ENCODE data around the gene PTPRE. TPM values are rescaled to one million over a fixed set of nuclear protein-coding genes. Genes with fewer than 3 reads are reported as not detected.

The PTPRE gene
- total RNA-seq, 2 experiments from 2014 or later: 19.9 to 22.3 TPM

- DNase-seq (no peak), ATAC-seq (no peak)
- H3K4me1 Mint-ChIP-seq (ENCODE audit: low read depth): no peaks in the 10 kb centered on the region
- intact Hi-C loops (cut with micrococcal nuclease): loop anchor here (2.0 to 10.0 kb wide), 3 partner anchors 105 to 259 kb away; no protein-coding TSS in a partner anchor
- no peak overlapping the region for H3K27ac Mint-ChIP-seq
- POLR2A ChIA-PET: interaction anchor here (0.8 kb wide), 1 partner anchor 11 kb away, joined by 3 read pairs; no protein-coding TSS in a partner anchor
- CTCF ChIA-PET: interaction anchor here (0.7 to 8.9 kb wide), 12 partner anchors 12 to 170 kb away, joined by 3 to 188 read pairs (median 6); no protein-coding TSS in a partner anchor
- H3K4me3 Mint-ChIP-seq: no peak overlapping the region
- no peak for TF ChIP-seq CTCF (IDR thresholded peaks at IDR 0.05)
- H3K9me3 Mint-ChIP-seq: no peaks in the 10 kb centered on the region
- peaks cover 31% of the 10 kb centered on the region for H3K27me3 Mint-ChIP-seq
- H3K36me3 Mint-ChIP-seq (ENCODE audit: low read depth): no peaks in the 10 kb centered on the region
These were observed 1.0 kb upstream of the PTPRE start for GRCh38 chr10:127905848-127906261.

- CTCF ChIA-PET: interaction anchor here (0.6 to 8.9 kb wide), 27 partner anchors 11 to 243 kb away, joined by 3 to 188 read pairs (median 4); no protein-coding TSS in a partner anchor
- H3K4me3 Mint-ChIP-seq: no peak overlapping the region
- ATAC-seq (no peak), DNase-seq (peak; percentile 22)
- TF ChIP-seq CTCF (IDR thresholded peaks at IDR 0.05): no peak
- H3K27me3 Mint-ChIP-seq: peaks cover 31% of the 10 kb centered on the region
- H3K9me3 Mint-ChIP-seq: no peaks in the 10 kb centered on the region
- intact Hi-C loops (cut with micrococcal nuclease): loop anchor here (2.0 to 10.0 kb wide), 3 partner anchors 103 to 257 kb away; no protein-coding TSS in a partner anchor
- no peak overlapping the region for H3K27ac Mint-ChIP-seq
- POLR2A ChIA-PET: interaction anchor here (1.9 kb wide), 1 partner anchor 104 kb away, joined by 5 read pairs; no protein-coding TSS in a partner anchor
- H3K4me1 Mint-ChIP-seq (ENCODE audit: low read depth): no peaks in the 10 kb centered on the region
- H3K36me3 Mint-ChIP-seq (ENCODE audit: low read depth): no peaks in the 10 kb centered on the region
These were observed 655 bp downstream of the PTPRE start for GRCh38 chr10:127907411-127908105.

GRCh38 chr10:127908106-127908958 is 1.4 kb downstream of the PTPRE start:
- ChIA-PET CTCF (interaction anchor here (1.0 to 8.9 kb wide), 2 partner anchors 102 to 128 kb away, joined by 3 to 188 read pairs; no protein-coding TSS in a partner anchor), POLR2A (interaction anchor here (1.9 kb wide), 1 partner anchor 103 kb away, joined by 5 read pairs; no protein-coding TSS in a partner anchor)
- H3K4me1 Mint-ChIP-seq (ENCODE audit: low read depth): no peaks in the 10 kb centered on the region
- ATAC-seq (no peak), DNase-seq (no peak)
- no peak for TF ChIP-seq CTCF (IDR thresholded peaks at IDR 0.05)
- intact Hi-C loops (cut with micrococcal nuclease): loop anchor here (10.0 kb wide), 1 partner anchor 256 kb away; no protein-coding TSS in a partner anchor
- no peaks in the 10 kb centered on the region for H3K36me3 Mint-ChIP-seq (ENCODE audit: low read depth)
- no peak overlapping the region for H3K4me3 Mint-ChIP-seq
- no peak overlapping the region for H3K27ac Mint-ChIP-seq
- H3K27me3 Mint-ChIP-seq: peaks cover 31% of the 10 kb centered on the region
- no peaks in the 10 kb centered on the region for H3K9me3 Mint-ChIP-seq

- H3K36me3 Mint-ChIP-seq (ENCODE audit: low read depth): no peaks in the 10 kb centered on the region
- no peak overlapping the region for H3K4me3 Mint-ChIP-seq
- ChIA-PET POLR2A (no interaction called here), CTCF (interaction anchor here (1.0 to 8.9 kb wide), 2 partner anchors 101 to 128 kb away, joined by 3 to 188 read pairs; no protein-coding TSS in a partner anchor)
- H3K27ac Mint-ChIP-seq: no peak overlapping the region
- no peaks in the 10 kb centered on the region for H3K4me1 Mint-ChIP-seq (ENCODE audit: low read depth)
- ATAC-seq (no peak), DNase-seq (no peak)
- intact Hi-C loops (cut with micrococcal nuclease): loop anchor here (10.0 kb wide), 1 partner anchor 256 kb away; no protein-coding TSS in a partner anchor
- H3K27me3 Mint-ChIP-seq: peaks cover 30% of the 10 kb centered on the region
- no peak for TF ChIP-seq CTCF (IDR thresholded peaks at IDR 0.05)
- H3K9me3 Mint-ChIP-seq: no peaks in the 10 kb centered on the region
These were observed 2.0 kb downstream of the PTPRE start for GRCh38 chr10:127908959-127909267.

All from activated CD8-positive, alpha-beta T cell treated with anti-CD3 and anti-CD28 coated beads for 36 hours (primary cell).